ENCODE measurements around the gene AQP1.

- TF ChIP-seq, protein P1, sequence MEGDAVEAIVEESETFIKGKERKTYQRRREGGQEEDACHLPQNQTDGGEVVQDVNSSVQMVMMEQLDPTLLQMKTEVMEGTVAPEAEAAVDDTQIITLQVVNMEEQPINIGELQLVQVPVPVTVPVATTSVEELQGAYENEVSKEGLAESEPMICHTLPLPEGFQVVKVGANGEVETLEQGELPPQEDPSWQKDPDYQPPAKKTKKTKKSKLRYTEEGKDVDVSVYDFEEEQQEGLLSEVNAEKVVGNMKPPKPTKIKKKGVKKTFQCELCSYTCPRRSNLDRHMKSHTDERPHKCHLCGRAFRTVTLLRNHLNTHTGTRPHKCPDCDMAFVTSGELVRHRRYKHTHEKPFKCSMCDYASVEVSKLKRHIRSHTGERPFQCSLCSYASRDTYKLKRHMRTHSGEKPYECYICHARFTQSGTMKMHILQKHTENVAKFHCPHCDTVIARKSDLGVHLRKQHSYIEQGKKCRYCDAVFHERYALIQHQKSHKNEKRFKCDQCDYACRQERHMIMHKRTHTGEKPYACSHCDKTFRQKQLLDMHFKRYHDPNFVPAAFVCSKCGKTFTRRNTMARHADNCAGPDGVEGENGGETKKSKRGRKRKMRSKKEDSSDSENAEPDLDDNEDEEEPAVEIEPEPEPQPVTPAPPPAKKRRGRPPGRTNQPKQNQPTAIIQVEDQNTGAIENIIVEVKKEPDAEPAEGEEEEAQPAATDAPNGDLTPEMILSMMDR (IDR thresholded peaks at IDR 0.05): no peak
- TF ChIP-seq POLR2AphosphoS5 (IDR thresholded peaks at IDR 0.05) (no peak), EP300 (IDR thresholded peaks at IDR 0.05) (no peak), POLR2A (IDR thresholded peaks at IDR 0.05) (no peak)
Measured at GRCh38 chr7:30871655-30872054, 40.0 kb upstream of the AQP1 start.
